HG03469 (cell line): Measurements from ENCODE around the gene EEPD1.

Source experiments
- ATAC-seq: cut with Tn5 transposase; IDR thresholded peaks from one replicate; pipeline ENCODE4 v1.9.1; 2021; ENCODE audit warnings: mild to moderate bottlenecking, moderate library complexity, moderate number of reproducible peaks; ENCODE audit not compliant: unreplicated experiment

The EEPD1 gene

DNA sequence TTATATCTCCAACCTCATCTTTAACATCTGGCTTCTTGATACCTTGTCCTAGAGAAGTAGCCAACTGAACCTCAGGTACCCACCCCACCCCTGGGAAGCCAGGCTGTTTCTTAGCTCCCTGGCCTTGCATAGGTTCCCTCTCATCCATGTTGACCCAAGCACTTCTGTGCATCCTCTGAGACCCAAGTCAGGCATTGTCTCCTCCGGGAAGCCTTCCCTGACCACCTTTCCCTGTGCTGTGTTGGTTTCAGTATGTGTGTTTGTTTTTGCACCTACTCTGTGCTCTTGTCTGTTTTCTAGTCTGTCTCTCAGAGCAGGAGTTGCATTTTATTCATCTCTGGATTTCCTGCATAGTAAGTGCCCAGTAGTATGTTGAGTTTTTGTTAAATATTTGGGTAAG, 143.2 kb downstream of the EEPD1 start:
- no peak for ATAC-seq

GRCh38 chr7:36297364-36298009, 144.4 kb downstream of the EEPD1 start:
- no peak for ATAC-seq

GRCh38 chr7:36298106-36298505, 145.1 kb downstream of the EEPD1 start:
- no peak for ATAC-seq

DNA sequence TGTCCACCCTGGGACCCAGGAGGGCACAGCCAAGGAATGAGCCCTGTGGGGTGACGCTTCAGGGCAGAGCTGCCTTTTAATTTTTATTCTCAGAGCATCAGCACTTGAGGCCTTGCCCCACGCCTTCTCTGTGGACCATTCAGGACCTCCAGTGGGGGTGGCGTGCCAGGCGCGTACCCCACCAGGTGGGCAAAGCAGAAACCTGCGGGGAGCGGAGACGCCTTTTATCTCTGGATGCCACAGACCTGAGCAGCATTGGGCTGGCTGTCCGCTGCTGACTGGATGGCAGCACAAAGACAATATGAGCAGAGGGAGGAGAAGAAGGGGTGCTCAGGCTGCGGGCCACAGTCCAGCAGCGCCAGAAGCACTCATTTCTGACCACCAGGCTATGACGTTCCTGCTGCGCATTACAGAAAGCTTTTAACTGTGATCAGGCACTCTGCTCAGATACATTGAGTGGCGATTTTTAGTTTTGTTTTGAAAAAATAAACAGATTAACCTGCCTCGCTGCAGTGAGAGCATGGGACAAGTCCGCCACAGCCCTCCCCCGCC, 146.2 kb downstream of the EEPD1 start:
- no peak for ATAC-seq

DNA sequence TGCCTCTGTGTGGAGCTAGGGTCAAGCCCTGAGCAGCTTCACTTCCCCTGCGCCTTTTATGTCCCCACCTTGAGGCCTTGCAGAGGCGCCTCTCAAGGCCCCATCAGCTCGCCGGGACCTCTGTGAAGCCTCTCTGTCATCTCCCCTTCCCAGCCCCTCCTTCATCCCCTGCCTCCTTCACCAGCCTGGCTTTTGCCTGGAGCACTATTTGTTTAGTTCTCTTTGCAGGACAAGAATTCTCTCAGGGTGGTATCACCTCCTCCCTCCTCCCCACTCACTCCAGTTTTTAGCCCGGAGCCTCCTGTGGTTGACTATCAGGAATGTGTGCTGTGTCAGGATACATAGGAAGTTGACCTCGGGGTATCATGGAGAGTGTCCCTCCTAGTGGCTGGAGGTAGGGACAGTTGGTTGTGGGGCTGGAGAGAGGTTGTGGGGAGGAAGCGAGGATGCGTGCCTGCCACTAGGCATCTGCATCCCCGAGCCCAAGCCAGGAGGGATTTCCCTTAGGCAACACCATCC, 146.8 kb downstream of the EEPD1 start:
- no peak for ATAC-seq

- ATAC-seq = no peak
Measured at GRCh38 chr7:36300696-36301350, 147.8 kb downstream of the EEPD1 start.

- no peak for ATAC-seq
Measured at GRCh38 chr7:36301914-36302771, 149.1 kb downstream of the EEPD1 start.

DNA sequence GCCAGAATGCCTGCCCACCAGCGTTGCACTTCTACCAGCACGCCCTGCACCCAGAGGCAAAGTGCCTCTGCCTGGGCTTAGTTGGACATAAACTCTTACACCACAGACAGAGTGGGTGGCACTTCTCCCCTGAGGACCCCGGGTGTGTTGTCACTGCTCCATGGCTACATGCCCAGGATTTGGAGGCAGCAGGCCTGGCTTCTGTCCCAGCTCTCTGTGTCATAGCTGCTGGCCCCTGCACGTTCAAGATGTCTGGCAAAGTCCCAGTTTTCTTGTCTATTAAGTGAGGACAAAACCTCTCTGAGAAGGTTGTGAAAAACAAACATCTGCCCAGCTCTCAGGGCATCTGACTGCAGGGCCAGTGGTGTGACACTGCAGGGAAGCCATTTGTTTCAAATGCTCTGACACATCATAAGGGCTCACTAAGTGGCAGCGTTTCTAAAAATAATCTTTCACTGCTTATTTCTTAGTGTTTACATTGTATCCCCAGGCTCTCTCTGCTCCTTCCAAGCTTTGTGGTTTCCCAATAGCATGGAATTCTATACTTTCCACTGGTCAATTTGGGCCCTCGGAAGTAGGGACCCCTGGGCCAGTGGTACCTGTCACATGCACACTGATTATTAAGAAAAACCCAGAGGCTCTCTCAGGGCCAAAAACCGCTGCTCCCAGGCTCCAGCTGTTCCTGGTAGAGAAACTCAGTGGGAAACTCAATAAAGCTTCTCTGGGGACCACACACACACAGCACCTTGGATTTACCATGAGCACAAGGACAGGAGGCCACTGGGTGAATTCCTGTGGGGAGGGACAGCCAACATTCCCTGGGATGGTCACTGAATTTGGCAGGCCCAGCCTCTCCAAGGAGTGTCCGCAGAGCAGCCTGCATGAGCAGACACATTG, 150.4 kb downstream of the EEPD1 start:
- no peak for ATAC-seq

DNA sequence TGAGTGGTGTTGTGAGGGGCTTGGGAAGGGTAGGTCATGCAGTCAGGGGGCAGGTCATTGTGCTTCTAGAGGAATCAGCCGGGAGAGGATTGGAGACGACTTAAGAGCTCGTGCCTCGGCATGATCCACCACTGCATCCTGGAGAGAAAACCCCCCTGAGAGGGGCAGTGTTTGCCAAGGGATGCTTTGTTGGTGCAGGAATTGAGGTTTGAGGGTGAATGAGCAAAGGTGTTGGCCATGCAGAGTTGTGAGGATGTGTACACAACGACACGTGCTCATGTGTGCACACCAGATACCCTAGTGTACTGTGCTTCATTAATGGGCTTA, 151.0 kb downstream of the EEPD1 start:
- ATAC-seq = no peak

GRCh38 chr7:36305226-36305625, 152.2 kb downstream of the EEPD1 start:
- ATAC-seq = no peak

- no peak for ATAC-seq
Measured at GRCh38 chr7:36305648-36306047, 152.6 kb downstream of the EEPD1 start.

DNA sequence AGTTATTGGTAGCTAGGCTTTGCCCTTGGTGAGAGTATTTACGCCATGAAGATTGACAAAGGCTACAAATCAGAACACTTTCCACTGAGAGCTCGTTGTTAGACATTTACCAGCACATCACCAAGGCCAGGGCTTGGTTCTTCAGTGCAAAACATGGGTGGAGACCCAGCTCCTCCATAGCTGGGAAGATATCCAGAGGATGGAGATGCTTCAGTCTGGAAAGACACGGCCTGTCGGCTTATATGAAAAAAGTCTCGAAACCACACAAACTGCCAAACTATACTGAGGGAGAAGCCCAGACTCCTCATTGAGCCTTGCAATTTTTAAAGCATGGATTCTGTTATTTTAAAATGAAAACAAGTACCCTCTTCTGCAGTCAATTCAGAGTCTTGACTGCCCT, 153.2 kb downstream of the EEPD1 start:
- ATAC-seq = no peak

- no peak for ATAC-seq
Measured at GRCh38 chr7:36306722-36307121, 153.7 kb downstream of the EEPD1 start.

DNA sequence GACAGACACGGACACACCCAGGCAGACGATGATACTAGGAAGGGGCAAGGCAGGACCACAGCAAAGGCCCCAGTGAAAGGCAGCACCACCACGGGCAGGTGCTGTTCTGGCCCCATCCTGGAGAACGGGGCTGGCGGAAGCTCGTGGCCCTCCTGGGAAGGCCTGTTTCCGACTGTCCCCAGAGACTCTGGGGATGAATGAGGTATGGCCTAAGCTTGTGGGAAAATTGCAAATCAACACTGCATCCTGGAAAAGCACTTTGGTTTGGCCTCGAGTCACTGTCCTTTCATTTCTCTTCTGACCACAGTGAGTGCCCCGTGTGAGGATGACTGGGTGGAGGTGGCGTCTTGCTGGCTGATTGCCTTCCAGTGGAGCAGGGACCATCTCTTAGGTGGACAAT, 155.0 kb downstream of the EEPD1 start:
- ATAC-seq = no peak

DNA sequence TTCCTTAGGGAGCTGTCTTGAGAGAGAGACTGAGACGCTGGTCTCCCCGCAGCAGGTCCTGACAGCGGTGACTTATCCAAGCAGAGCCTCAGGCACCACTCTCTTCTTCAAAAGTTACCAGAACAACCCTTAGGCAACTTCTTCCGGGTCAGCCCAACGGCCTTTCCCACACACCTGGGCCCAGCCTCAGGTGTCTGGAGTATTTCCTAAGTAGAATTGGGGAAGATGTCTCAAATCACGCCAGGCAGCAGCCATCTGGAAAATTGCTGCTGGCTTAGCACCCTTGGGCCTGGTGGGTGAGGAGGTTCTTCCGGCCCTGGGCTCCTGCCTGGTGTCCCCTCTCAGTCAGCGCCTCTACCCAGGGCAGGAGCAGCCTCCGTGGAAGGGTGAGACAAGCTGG, 156.2 kb downstream of the EEPD1 start:
- ATAC-seq = no peak

- ATAC-seq = no peak
Measured at GRCh38 chr7:36309716-36310115, 156.7 kb downstream of the EEPD1 start.

DNA sequence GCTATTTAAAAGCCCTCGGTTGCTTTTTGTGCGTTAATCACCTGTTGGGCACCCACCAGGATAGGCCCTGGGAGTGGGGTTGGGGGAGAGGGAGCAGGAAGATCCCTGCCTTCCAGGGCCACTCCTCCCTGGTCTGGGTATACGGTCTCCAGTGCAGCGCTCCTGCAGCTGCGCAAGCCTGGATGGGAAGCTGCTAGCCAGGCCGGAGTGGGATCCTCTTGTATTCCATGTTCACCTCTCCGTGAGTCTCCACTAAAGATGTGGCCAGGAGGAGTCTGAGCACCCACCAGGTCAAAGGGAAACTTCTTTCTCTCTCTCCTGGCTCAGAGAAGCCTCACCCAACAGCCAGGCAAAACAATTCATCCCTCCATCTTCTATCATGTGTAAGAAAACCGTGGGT, 157.8 kb downstream of the EEPD1 start:
- no peak for ATAC-seq

DNA sequence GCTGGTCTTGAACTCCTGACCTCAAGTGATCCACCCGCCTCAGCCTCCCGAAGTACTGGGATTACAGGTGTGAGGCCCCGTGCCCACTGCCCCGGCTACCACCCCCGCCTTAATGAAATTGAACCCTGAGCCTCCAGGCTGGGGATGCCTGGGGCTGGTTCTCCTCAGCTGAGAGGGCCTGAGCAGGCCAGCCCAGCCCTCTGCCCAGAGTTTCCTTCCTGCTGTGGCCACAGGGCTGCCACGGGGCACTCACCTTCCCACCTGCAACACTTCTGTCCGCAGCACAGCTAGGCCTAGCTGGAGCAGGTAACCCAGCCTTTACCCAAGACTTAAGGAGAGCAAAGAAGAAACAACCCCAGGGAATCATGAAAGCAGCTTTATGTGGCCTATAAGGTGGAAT, 158.5 kb downstream of the EEPD1 start:
- no peak for ATAC-seq

- no peak for ATAC-seq
Measured at GRCh38 chr7:36312064-36312914, 159.2 kb downstream of the EEPD1 start.

- no peak for ATAC-seq
Measured at GRCh38 chr7:36312915-36313334, 159.9 kb downstream of the EEPD1 start.
